Neutrophil (primary cell): Measurements from ENCODE around the gene ABLIM2.

Source experiments
- H3K27ac ChIP-seq: fragments of 200-600 bp; sonication (generic); 2 replicates; pipeline ENCODE4 v1.5.1; 2016; ENCODE audit warnings: mild to moderate bottlenecking, moderate library complexity
- H3K27me3 ChIP-seq: fragments of 200-600 bp; sonication (generic); 2 replicates; pipeline ENCODE4 v1.6.0; 2016; ENCODE audit warnings: mild to moderate bottlenecking
- H3K36me3 ChIP-seq: fragments of 200-600 bp; sonication (generic); 2 replicates; pipeline ENCODE4 v1.5.1; 2017
- H3K4me1 ChIP-seq, 2 experiments: fragments of 200-600 bp in 1 of 2; sonication (generic) in 1 of 2; 1 replicate in 1 of 2; 2 replicates in 1 of 2; pipeline versions ENCODE4 v1.5.1 to v1.6.1; 2013 to 2016; ENCODE audit warnings: low read depth in 1 of 2, low read length in 1 of 2, mild to moderate bottlenecking in 1 of 2, moderate library complexity in 1 of 2; ENCODE audit not compliant: control insufficient read depth in 1 of 2, insufficient read depth in 1 of 2
- H3K4me3 ChIP-seq, 2 experiments: fragments of 200-600 bp in 1 of 2; sonication (generic) in 1 of 2; 1 replicate in 1 of 2; 2 replicates in 1 of 2; pipeline ENCODE4 v1.5.1; 2013 to 2016; ENCODE audit warnings: low read depth in 1 of 2, low read length in 1 of 2, mild to moderate bottlenecking in 1 of 2, moderate library complexity in 1 of 2
- H3K9me3 ChIP-seq: fragments of 200-600 bp; sonication (generic); 2 replicates; pipeline ENCODE4 v1.5.1; 2016
- TF ChIP-seq, protein P1 (sequence below): fragments of 200-600 bp; sonication (generic); IDR thresholded peaks from 2 replicates; pipeline ENCODE4 v1.5.1; 2016; ENCODE audit warnings: antibody characterized with exemption

ABLIM2 gene

DNA sequence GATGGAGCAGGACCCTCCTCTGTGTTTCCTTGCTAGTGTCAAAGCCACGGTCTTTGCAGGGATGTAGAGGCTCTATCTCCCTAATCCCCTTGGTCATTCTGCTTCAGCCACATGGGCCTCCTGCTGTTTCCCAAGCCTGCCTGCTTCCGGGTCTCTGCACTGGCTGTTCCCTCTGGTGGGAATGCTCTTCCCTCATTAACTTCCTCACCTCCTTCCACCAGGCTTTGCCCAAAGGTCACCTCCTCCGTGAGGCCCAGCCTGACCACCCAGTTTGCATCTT, 56.6 kb downstream of the ABLIM2 start:
- Histone ChIP-seq H3K36me3 (no peaks in the 10 kb centered on the region), H3K4me1 (no peaks in the 10 kb centered on the region), H3K27me3 (no peaks in the 10 kb centered on the region), H3K4me3 (no peak overlapping the region), H3K9me3 (no peaks in the 10 kb centered on the region), H3K27ac (no peak overlapping the region)
- TF ChIP-seq, protein P1, sequence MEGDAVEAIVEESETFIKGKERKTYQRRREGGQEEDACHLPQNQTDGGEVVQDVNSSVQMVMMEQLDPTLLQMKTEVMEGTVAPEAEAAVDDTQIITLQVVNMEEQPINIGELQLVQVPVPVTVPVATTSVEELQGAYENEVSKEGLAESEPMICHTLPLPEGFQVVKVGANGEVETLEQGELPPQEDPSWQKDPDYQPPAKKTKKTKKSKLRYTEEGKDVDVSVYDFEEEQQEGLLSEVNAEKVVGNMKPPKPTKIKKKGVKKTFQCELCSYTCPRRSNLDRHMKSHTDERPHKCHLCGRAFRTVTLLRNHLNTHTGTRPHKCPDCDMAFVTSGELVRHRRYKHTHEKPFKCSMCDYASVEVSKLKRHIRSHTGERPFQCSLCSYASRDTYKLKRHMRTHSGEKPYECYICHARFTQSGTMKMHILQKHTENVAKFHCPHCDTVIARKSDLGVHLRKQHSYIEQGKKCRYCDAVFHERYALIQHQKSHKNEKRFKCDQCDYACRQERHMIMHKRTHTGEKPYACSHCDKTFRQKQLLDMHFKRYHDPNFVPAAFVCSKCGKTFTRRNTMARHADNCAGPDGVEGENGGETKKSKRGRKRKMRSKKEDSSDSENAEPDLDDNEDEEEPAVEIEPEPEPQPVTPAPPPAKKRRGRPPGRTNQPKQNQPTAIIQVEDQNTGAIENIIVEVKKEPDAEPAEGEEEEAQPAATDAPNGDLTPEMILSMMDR = no peak

- TF ChIP-seq, protein P1 = no peak
- no peak overlapping the region for H3K4me3 ChIP-seq
- H3K27ac ChIP-seq = no peak overlapping the region
- no peaks in the 10 kb centered on the region for H3K4me1 ChIP-seq
- no peaks in the 10 kb centered on the region for H3K36me3 ChIP-seq
- no peaks in the 10 kb centered on the region for H3K9me3 ChIP-seq
- H3K27me3 ChIP-seq = no peaks in the 10 kb centered on the region
Measured at GRCh38 chr4:8101213-8102075, 57.2 kb downstream of the ABLIM2 start.

DNA sequence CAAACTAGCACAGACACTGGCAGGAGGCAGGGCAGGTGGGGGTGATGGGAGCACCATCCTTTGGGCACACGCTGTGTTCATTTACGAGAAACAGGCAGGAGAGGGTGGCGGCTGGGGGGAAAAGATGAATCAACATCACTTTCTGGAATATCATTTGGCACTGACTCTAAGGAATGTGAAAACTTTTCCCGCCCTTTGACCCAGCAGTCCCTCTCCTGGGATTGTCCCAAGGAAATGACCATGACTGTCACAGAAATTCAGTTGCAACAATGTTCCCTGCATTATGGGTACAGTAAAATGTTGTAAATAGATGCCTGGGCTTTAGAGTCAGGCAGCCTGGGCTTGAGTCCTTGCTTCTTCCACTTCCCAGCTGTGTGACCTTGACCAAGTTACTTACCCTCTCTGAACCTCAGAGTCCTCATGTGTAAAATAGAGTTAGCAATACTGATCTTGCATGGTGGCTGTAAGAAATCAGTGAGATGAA, 58.6 kb downstream of the ABLIM2 start:
- TF ChIP-seq, protein P1 = no peak
- no peaks in the 10 kb centered on the region for H3K9me3 ChIP-seq
- no peaks in the 10 kb centered on the region for H3K36me3 ChIP-seq
- H3K4me3 ChIP-seq = no peak overlapping the region
- H3K27ac ChIP-seq = no peak overlapping the region
- no peaks in the 10 kb centered on the region for H3K27me3 ChIP-seq
- no peaks in the 10 kb centered on the region for H3K4me1 ChIP-seq

DNA sequence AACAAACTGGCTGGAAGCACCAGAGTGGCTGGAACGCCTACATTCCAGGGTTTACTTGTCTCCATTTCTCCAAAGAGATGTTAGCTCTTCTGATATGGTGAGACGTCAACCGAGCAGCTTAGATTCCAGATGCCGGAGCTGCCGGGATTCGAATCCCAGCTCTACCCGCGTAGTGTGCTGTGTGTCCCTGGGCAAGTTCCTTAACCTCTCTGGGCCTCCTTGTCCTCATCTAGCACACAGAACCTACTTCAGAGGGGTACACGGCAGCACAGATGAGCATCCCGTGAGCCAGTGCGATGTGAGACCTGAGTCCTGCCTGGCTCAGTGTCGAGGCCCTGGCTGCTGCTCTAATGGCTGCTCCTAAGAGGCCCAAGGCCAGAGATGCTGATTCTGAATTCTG, 60.1 kb downstream of the ABLIM2 start:
- H3K4me1 ChIP-seq = no peaks in the 10 kb centered on the region
- TF ChIP-seq, protein P1 = no peak
- no peaks in the 10 kb centered on the region for H3K9me3 ChIP-seq

GRCh38 chr4:8097721-8098345, 60.8 kb downstream of the ABLIM2 start:
- H3K4me3 ChIP-seq = no peak overlapping the region
- H3K4me1 ChIP-seq = no peaks in the 10 kb centered on the region
- TF ChIP-seq, protein P1 = no peak
- no peaks in the 10 kb centered on the region for H3K27me3 ChIP-seq
- H3K9me3 ChIP-seq = no peaks in the 10 kb centered on the region
- no peak overlapping the region for H3K27ac ChIP-seq
- no peaks in the 10 kb centered on the region for H3K36me3 ChIP-seq

More for the DNA sequence above, 60.1 kb downstream of the ABLIM2 start:
- Histone ChIP-seq H3K36me3 (no peaks in the 10 kb centered on the region), H3K27ac (no peak overlapping the region), H3K27me3 (no peaks in the 10 kb centered on the region), H3K4me3 (no peak overlapping the region)
